SKM-1 treated with dmso at 0.1 percent for 144 hours (cell line): Measurements from ENCODE around the gene LSG1.
"Not testable (repeated sequence)": the region's sequence is repeated elsewhere in the genome, so short reads cannot be mapped to it uniquely, and the experiment has no call there.

Experiments used
- DNase-seq: peaks from one replicate; lab custom pipeline; 2025; ENCODE audit not compliant: unreplicated experiment; lab: John Stamatoyannopoulos, UW

LSG1 gene

GRCh38 chr3:194658477-194659242 lies 13.3 kb downstream of the LSG1 start:
- DNase-seq: no peak

GRCh38 chr3:194657439-194657838 lies 14.6 kb downstream of the LSG1 start:
- DNase-seq: no peak

- no peak for DNase-seq
These were observed 17.5 kb downstream of the LSG1 start for GRCh38 chr3:194654443-194654842.

- DNase-seq: no peak
These were observed 24.2 kb downstream of the LSG1 start for GRCh38 chr3:194647747-194648146.

GRCh38 chr3:194642769-194643168 lies 29.2 kb downstream of the LSG1 start:
- no peak for DNase-seq

GRCh38 chr3:194640829-194641228 lies 31.2 kb downstream of the LSG1 start:
- DNase-seq: no peak

GRCh38 chr3:194638991-194639605 lies 32.9 kb downstream of the LSG1 start:
- no peak for DNase-seq

- DNase-seq: no peak
These were observed 34.2 kb downstream of the LSG1 start for GRCh38 chr3:194637541-194638400.

- no peak for DNase-seq
These were observed 34.9 kb downstream of the LSG1 start for GRCh38 chr3:194637066-194637465.

GRCh38 chr3:194633349-194634004 lies 38.5 kb downstream of the LSG1 start, which contains the start of gene TMEM44:
Gene TMEM44 (minus strand): TSS chr3:194633419. CDS start chr3:194633215, 204 bp downstream.
- peak; percentile 82 for DNase-seq

GRCh38 chr3:194632809-194633348 lies 39.1 kb downstream of the LSG1 start:
- DNase-seq: no peak

GRCh38 chr3:194632226-194632808 lies 39.7 kb downstream of the LSG1 start:
- DNase-seq: no peak

- DNase-seq: no peak
These were observed 40.3 kb downstream of the LSG1 start for GRCh38 chr3:194631696-194632095.

GRCh38 chr3:194630681-194631080 lies 41.3 kb downstream of the LSG1 start:
- DNase-seq: not testable (repeated sequence)

GRCh38 chr3:194624956-194625355 lies 47.0 kb downstream of the LSG1 start:
- DNase-seq: no peak

- DNase-seq: no peak
These were observed 48.3 kb downstream of the LSG1 start for GRCh38 chr3:194623449-194624290.

- no peak for DNase-seq
These were observed 49.2 kb downstream of the LSG1 start for GRCh38 chr3:194622621-194623340.

- DNase-seq: no peak
These were observed 50.0 kb downstream of the LSG1 start for GRCh38 chr3:194621947-194622346.

GRCh38 chr3:194620196-194620595 lies 51.8 kb downstream of the LSG1 start:
- DNase-seq: no peak
